CD4-positive, alpha-beta memory T cell (primary cell): ENCODE measurements around the gene BCHE. TPM values are rescaled to one million over a fixed set of nuclear protein-coding genes. Genes with fewer than 3 reads are reported as not detected.

ENCODE experiments used
- CTCF ChIA-PET: fragments of 350-600 bp; sonication (Branson Sonifier 250); formaldehyde crosslinking; loops from one replicate; lab custom pipeline; 2021; ENCODE audit warnings: inconsistent platforms; ENCODE audit not compliant: partially characterized antibody; lab: Charles Lee
- POLR2A ChIA-PET: fragments of 350-600 bp; sonication (Branson Sonifier 250); formaldehyde crosslinking; loops from one replicate; lab custom pipeline; 2021; ENCODE audit not compliant: partially characterized antibody; lab: Charles Lee
- DNase-seq, 5 donors: peaks; one replicate each; pipeline versions ENCODE4 v3.0.0 to v3.0.0-alpha.2; 2020 to 2022; ENCODE audit warnings: mixed read lengths in 1 of 5
- H3K27ac ChIP-seq: one replicate; pipeline ENCODE4 v1.7.0; 2013; ENCODE audit warnings: low read depth, low read length
- H3K27me3 ChIP-seq: 2 replicates; pipeline ENCODE4 v1.7.0; 2013; ENCODE audit warnings: mild to moderate bottlenecking, low read length, moderate library complexity; ENCODE audit not compliant: insufficient read depth
- H3K36me3 ChIP-seq: 2 replicates; pipeline ENCODE4 v1.7.0; 2013; ENCODE audit warnings: mild to moderate bottlenecking, low read length, moderate library complexity; ENCODE audit not compliant: insufficient read depth
- H3K4me1 ChIP-seq: 2 replicates; pipeline ENCODE4 v1.7.0; 2013; ENCODE audit warnings: mild to moderate bottlenecking, low read length, moderate library complexity; ENCODE audit not compliant: insufficient read depth
- H3K4me3 ChIP-seq, 2 donors: one replicate each; pipeline ENCODE4 v1.7.0; 2013; ENCODE audit warnings: low read length in 2 of 2, mild to moderate bottlenecking in 1 of 2
- H3K9me3 ChIP-seq, 2 donors: one replicate each; pipeline ENCODE4 v1.7.0; 2013; ENCODE audit warnings: low read length in 2 of 2, control low read depth in 1 of 2; ENCODE audit not compliant: control insufficient read depth in 1 of 2
- H3K27ac Mint-ChIP-seq, 7 donors: one replicate each; pipeline ENCODE4 v1.8.0; 2020 to 2021; ENCODE audit warnings: mixed read lengths in 7 of 7, mild to moderate bottlenecking in 6 of 7, inconsistent platforms in 3 of 7, moderate library complexity in 3 of 7
- H3K27me3 Mint-ChIP-seq, 2 donors: one replicate each; pipeline ENCODE4 v1.8.0; 2020 to 2021; ENCODE audit warnings: mixed read lengths in 2 of 2
- H3K36me3 Mint-ChIP-seq, 2 donors: one replicate each; pipeline ENCODE4 v1.8.0; 2020 to 2021; ENCODE audit warnings: mixed read lengths in 2 of 2, inconsistent platforms in 1 of 2, mild to moderate bottlenecking in 1 of 2
- H3K4me1 Mint-ChIP-seq, 4 donors: one replicate each; pipeline ENCODE4 v1.8.0; 2020 to 2021; ENCODE audit warnings: mixed read lengths in 4 of 4, mild to moderate bottlenecking in 1 of 4
- H3K4me3 Mint-ChIP-seq, 8 donors: one replicate each; pipeline ENCODE4 v1.8.0; 2020 to 2021; ENCODE audit warnings: mixed read lengths in 8 of 8, mild to moderate bottlenecking in 7 of 8, moderate library complexity in 6 of 8, inconsistent platforms in 3 of 8
- H3K9me3 Mint-ChIP-seq, 8 donors: one replicate each; pipeline ENCODE4 v1.8.0; 2020 to 2021; ENCODE audit warnings: mixed read lengths in 8 of 8, mild to moderate bottlenecking in 5 of 8, inconsistent platforms in 3 of 8, moderate library complexity in 1 of 8
- intact Hi-C: fragments of 100-400 bp; cut with micrococcal nuclease; formaldehyde crosslinking; loops from one replicate; pipeline ENCODE4 v1.15.1; 2023
- polyA plus RNA-seq, 2 donors: library from polyadenylated mRNA; unstranded; fragments of 300-500 nt; fragmentation: Illumina TruSeq; gene quantifications; one replicate each; pipeline ENCODE4 v1.2.3, GENCODE V29; 2021
- total RNA-seq, 2 experiments: library from RNA; stranded (reverse); gene quantifications; one replicate each; pipeline ENCODE4 v1.2.3, GENCODE V29; 2021

The BCHE gene
- total and polyA plus RNA-seq, 4 experiments from 2014 or later, result not detected

DNA sequence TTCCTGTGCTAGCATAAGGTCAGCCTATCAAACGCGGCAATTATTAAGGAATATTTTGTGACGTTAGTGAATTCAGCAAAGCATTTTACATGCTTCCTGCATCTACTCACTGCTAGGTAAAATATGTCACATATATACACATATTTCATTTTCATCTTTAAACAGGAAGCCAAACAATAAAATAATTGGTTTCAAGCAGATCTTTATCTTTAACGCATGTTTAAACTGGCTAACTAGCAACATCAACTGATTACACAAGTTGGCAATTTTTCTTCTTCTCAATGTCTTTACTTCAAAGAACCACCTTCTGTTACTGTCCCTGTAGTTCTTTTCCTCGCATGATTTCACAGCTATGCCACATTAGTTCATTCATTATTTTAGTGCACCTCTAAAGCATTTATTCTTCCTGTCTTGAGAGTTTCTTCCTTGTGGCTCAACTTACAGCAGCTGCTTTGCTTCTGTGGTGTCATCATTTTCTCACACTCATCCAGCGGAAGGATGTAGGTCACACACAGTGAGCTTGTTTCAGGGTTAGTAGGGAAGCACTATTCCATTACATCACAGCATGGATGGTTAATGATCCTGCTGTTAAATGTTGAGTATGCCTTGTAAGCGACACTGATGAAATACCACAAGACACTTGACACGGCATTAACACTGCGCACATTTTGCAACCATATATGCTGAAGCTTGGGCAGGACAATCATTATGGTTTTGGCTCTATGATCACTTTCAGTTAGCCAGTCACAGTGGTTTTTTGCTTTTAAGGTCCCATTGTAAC, 2.3 kb upstream of the BCHE start:
- peaks cover 0 to 5% (median under 1%) of the 10 kb centered on the region in 8 donors for H3K9me3 Mint-ChIP-seq

GRCh38 chr3:165837801-165838200, 578 bp upstream of the BCHE start:
- H3K9me3 ChIP-seq, result no peaks in the 10 kb centered on the region
- H3K27me3 Mint-ChIP-seq, result no peaks in the 10 kb centered on the region
- intact Hi-C loops, result no loop called here
- H3K36me3 Mint-ChIP-seq, result no peaks in the 10 kb centered on the region
- H3K27me3 ChIP-seq, result no peaks in the 10 kb centered on the region
- ChIA-PET CTCF (interaction anchor here (1.7 kb wide), 1 partner anchor 18 kb away, joined by 3 read pairs; no protein-coding TSS in a partner anchor), POLR2A (no interaction called here)
- no peak overlapping the region for H3K4me3 ChIP-seq
- no peak overlapping the region for H3K27ac ChIP-seq
- peaks cover 0 to 4% (median under 1%) of the 10 kb centered on the region in 8 donors for H3K9me3 Mint-ChIP-seq
- H3K4me1 ChIP-seq, result no peaks in the 10 kb centered on the region
- no peak overlapping the region for H3K4me3 Mint-ChIP-seq
- H3K36me3 ChIP-seq, result no peaks in the 10 kb centered on the region
- no peak for DNase-seq
- no peak overlapping the region for H3K27ac Mint-ChIP-seq
- no peaks in the 10 kb centered on the region for H3K4me1 Mint-ChIP-seq

More for the DNA sequence above, 2.3 kb upstream of the BCHE start:
- no peak overlapping the region for H3K27ac Mint-ChIP-seq
- CTCF ChIA-PET, result no interaction called here
- H3K9me3 ChIP-seq, result no peaks in the 10 kb centered on the region
- H3K27me3 ChIP-seq, result no peaks in the 10 kb centered on the region
- no peaks in the 10 kb centered on the region for H3K4me1 ChIP-seq
- H3K27me3 Mint-ChIP-seq, result no peaks in the 10 kb centered on the region
- H3K4me1 Mint-ChIP-seq, result no peaks in the 10 kb centered on the region
- H3K4me3 Mint-ChIP-seq, result no peak overlapping the region
- no peak overlapping the region for H3K4me3 ChIP-seq
- DNase-seq, result no peak
- intact Hi-C loops, result no loop called here
- no peaks in the 10 kb centered on the region for H3K36me3 Mint-ChIP-seq
- POLR2A ChIA-PET, result no interaction called here
- H3K27ac ChIP-seq, result no peak overlapping the region
- H3K36me3 ChIP-seq, result no peaks in the 10 kb centered on the region

DNA sequence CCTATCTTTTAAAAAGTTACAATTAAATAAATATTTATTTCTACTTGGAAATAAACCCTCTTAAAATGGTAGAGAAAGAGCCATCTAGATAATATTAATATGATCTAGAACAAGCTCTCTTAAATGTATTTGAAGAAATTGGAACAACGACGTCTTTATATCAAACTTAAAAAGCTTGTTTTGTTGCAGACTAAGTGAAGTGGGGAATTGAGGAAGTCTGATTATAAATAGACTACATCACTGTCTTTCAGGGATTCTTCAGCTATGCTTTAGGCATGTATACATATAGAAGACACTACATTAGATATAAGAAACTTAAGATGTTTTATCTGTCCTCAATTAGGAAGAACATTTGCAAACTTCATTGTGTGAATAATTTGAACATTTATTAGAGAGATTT, 1.8 kb downstream of the BCHE start:
- no peak overlapping the region for H3K27ac ChIP-seq
- intact Hi-C loops, result no loop called here
- Mint-ChIP-seq H3K27me3 (no peaks in the 10 kb centered on the region), H3K4me1 (no peaks in the 10 kb centered on the region), H3K27ac (no peak overlapping the region), H3K4me3 (no peak overlapping the region), H3K9me3 (peaks cover 0 to 4% (median 0%) of the 10 kb centered on the region in 8 donors), H3K36me3 (no peaks in the 10 kb centered on the region)
- POLR2A ChIA-PET, result no interaction called here
- H3K36me3 ChIP-seq, result no peaks in the 10 kb centered on the region
- CTCF ChIA-PET, result no interaction called here
- H3K4me3 ChIP-seq, result no peak overlapping the region
- no peak for DNase-seq
- H3K4me1 ChIP-seq, result no peaks in the 10 kb centered on the region
- no peaks in the 10 kb centered on the region for H3K27me3 ChIP-seq
- H3K9me3 ChIP-seq, result peaks cover 0 to 2% of the 10 kb centered on the region in 2 donors

DNA sequence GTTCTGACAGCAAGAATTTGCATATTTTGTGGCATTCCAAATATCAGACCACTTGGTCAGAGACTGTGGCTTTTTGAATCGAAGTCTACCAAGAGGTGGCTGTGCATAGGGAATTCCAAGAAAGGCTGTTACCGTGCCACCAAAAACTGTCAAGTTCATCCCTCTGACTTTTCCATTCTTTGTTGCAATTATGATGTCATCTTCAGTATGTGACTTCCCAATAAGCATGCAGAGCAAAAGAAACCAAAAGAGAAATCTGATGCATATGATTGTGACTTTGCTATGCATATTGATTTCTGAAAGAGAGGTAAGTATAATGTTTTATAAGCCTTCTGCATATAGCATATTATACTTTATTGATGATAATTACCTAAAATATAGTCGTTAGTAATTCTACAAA, 6.5 kb downstream of the BCHE start:
- ChIA-PET POLR2A (no interaction called here), CTCF (no interaction called here)
- H3K4me3 ChIP-seq, result no peak overlapping the region
- no peaks in the 10 kb centered on the region for H3K27me3 Mint-ChIP-seq
- peaks cover 0 to 3% (median under 1%) of the 10 kb centered on the region in 8 donors for H3K9me3 Mint-ChIP-seq
- no peak for DNase-seq
- H3K27ac ChIP-seq, result no peak overlapping the region
- peaks cover 0 to 6% of the 10 kb centered on the region in 2 donors for H3K9me3 ChIP-seq
- no peak overlapping the region for H3K4me3 Mint-ChIP-seq
- no peaks in the 10 kb centered on the region for H3K36me3 Mint-ChIP-seq
- no peaks in the 10 kb centered on the region for H3K4me1 ChIP-seq
- no peaks in the 10 kb centered on the region for H3K27me3 ChIP-seq
- intact Hi-C loops, result no loop called here
- no peaks in the 10 kb centered on the region for H3K4me1 Mint-ChIP-seq
- H3K27ac Mint-ChIP-seq, result no peak overlapping the region
- H3K36me3 ChIP-seq, result no peaks in the 10 kb centered on the region

DNA sequence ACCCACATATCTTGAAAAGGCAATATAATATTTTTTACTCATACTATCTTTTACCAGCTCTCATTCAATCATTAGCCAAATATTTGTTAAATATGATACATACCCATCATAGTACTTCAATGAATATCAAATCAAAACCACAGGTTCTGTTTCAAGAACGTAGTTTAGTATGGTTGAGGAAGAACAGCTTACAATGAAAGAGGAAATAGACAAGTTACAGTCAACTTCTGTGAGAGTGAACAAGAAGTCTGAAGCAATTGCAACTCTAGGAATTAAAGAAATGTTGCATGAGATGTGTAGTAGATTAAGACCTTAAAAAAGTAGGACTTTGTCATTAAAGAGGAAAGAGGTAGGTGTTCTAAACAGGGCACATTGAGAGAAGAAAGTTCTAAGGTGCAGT, 9.3 kb downstream of the BCHE start:
- H3K36me3 Mint-ChIP-seq, result no peaks in the 10 kb centered on the region
- H3K27me3 ChIP-seq, result no peaks in the 10 kb centered on the region
- H3K36me3 ChIP-seq, result no peaks in the 10 kb centered on the region
- no peaks in the 10 kb centered on the region for H3K4me1 Mint-ChIP-seq
- no peaks in the 10 kb centered on the region for H3K27me3 Mint-ChIP-seq
- H3K27ac ChIP-seq, result no peak overlapping the region
- ChIA-PET CTCF (no interaction called here), POLR2A (no interaction called here)
- no peak overlapping the region for H3K4me3 ChIP-seq
- no peak overlapping the region for H3K27ac Mint-ChIP-seq
- no peaks in the 10 kb centered on the region for H3K4me1 ChIP-seq
- no peak overlapping the region for H3K4me3 Mint-ChIP-seq
- H3K9me3 ChIP-seq, result peaks cover 0 to 6% of the 10 kb centered on the region in 2 donors
- no peak for DNase-seq
- H3K9me3 Mint-ChIP-seq, result peaks cover 0 to 3% (median 1%) of the 10 kb centered on the region in 8 donors
- intact Hi-C loops, result no loop called here

DNA sequence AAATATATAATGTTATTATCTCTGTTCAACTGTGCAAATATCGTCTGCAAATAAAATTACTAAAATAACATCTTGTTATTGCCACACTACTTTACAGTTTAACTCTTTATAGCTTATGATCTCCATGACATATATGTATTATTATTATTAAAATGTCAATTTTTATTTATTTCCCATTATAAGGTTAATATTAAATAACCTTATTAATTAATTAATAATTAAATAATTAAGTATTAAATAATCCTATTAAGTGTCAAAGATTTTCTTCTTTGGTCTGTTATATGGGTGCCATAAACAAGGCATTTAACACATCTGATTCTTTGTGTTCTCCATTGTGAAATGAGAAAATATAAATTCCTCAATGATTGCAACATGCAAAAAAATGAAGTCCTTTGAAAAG, 10.0 kb downstream of the BCHE start:
- DNase-seq, result no peak
- Mint-ChIP-seq H3K27ac (no peak overlapping the region), H3K36me3 (no peaks in the 10 kb centered on the region), H3K4me3 (no peak overlapping the region), H3K9me3 (peaks cover 0 to 3% (median 1%) of the 10 kb centered on the region in 8 donors), H3K4me1 (no peaks in the 10 kb centered on the region), H3K27me3 (no peaks in the 10 kb centered on the region)
- intact Hi-C loops, result no loop called here
- H3K4me1 ChIP-seq, result no peaks in the 10 kb centered on the region
- no peaks in the 10 kb centered on the region for H3K27me3 ChIP-seq
- CTCF ChIA-PET, result no interaction called here
- no peak overlapping the region for H3K4me3 ChIP-seq
- POLR2A ChIA-PET, result no interaction called here
- no peaks in the 10 kb centered on the region for H3K36me3 ChIP-seq
- peaks cover 0 to 6% of the 10 kb centered on the region in 2 donors for H3K9me3 ChIP-seq
- H3K27ac ChIP-seq, result no peak overlapping the region

GRCh38 chr3:165820671-165821123, 16.5 kb downstream of the BCHE start:
- no peak overlapping the region for H3K27ac ChIP-seq
- no peak overlapping the region for H3K4me3 ChIP-seq
- no peaks in the 10 kb centered on the region for H3K4me1 ChIP-seq
- peaks cover 0 to 5% (median 3%) of the 10 kb centered on the region in 8 donors for H3K9me3 Mint-ChIP-seq
- DNase-seq, result no peak
- H3K36me3 ChIP-seq, result no peaks in the 10 kb centered on the region
- H3K4me3 Mint-ChIP-seq, result no peak overlapping the region
- ChIA-PET POLR2A (no interaction called here), CTCF (no interaction called here)
- H3K27me3 ChIP-seq, result no peaks in the 10 kb centered on the region
- no peaks in the 10 kb centered on the region for H3K4me1 Mint-ChIP-seq
- H3K27me3 Mint-ChIP-seq, result no peaks in the 10 kb centered on the region
- no peaks in the 10 kb centered on the region for H3K9me3 ChIP-seq
- intact Hi-C loops, result no loop called here
- no peaks in the 10 kb centered on the region for H3K36me3 Mint-ChIP-seq
- no peak overlapping the region for H3K27ac Mint-ChIP-seq
